KMS-11 (cell line): ENCODE measurements around the gene ARHGAP42.

ENCODE experiments used
- H2AFZ ChIP-seq: fragments of 200-600 bp; sonication (generic); 2 replicates; pipeline ENCODE4 v1.6.1; 2016; ENCODE audit warnings: antibody characterized with exemption, mixed run types, low read depth
- H3K27ac ChIP-seq: fragments of 200-600 bp; sonication (generic); 2 replicates; pipeline ENCODE4 v1.6.1; 2016; ENCODE audit warnings: mild to moderate bottlenecking, mixed run types
- H3K27me3 ChIP-seq: fragments of 200-600 bp; sonication (generic); 2 replicates; pipeline ENCODE4 v1.6.1; 2017; ENCODE audit warnings: mild to moderate bottlenecking, low read depth, mixed run types, moderate library complexity; ENCODE audit not compliant: insufficient read depth
- H3K36me3 ChIP-seq: fragments of 200-600 bp; sonication (generic); 2 replicates; pipeline ENCODE4 v1.6.1; 2017; ENCODE audit warnings: mild to moderate bottlenecking, mixed run types; ENCODE audit not compliant: insufficient read depth
- H3K4me1 ChIP-seq: fragments of 200-600 bp; sonication (generic); 2 replicates; pipeline ENCODE4 v1.6.1; 2016; ENCODE audit warnings: mild to moderate bottlenecking, low read depth, mixed run types; ENCODE audit not compliant: poor library complexity, severe bottlenecking
- H3K4me2 ChIP-seq: fragments of 200-600 bp; sonication (generic); 2 replicates; pipeline ENCODE4 v1.7.0; 2016; ENCODE audit warnings: mild to moderate bottlenecking, mixed run types
- H3K4me3 ChIP-seq: fragments of 200-600 bp; sonication (generic); IDR thresholded peaks from 2 replicates; pipeline ENCODE4 v1.6.1; 2017; ENCODE audit warnings: low read depth, low read length, mixed read lengths; ENCODE audit not compliant: insufficient read depth
- H3K79me2 ChIP-seq: fragments of 200-600 bp; sonication (generic); 2 replicates; pipeline ENCODE4 v1.6.1; 2016; ENCODE audit warnings: low read depth, mixed run types; ENCODE audit not compliant: insufficient read depth
- H3K9ac ChIP-seq: fragments of 200-600 bp; sonication (generic); 2 replicates; pipeline ENCODE4 v1.6.1; 2016; ENCODE audit warnings: mild to moderate bottlenecking, mixed run types
- H4K20me1 ChIP-seq: fragments of 200-600 bp; sonication (generic); 2 replicates; pipeline ENCODE4 v1.6.1; 2016; ENCODE audit warnings: mild to moderate bottlenecking, mixed run types; ENCODE audit not compliant: insufficient read depth
- CTCF ChIP-seq: fragments of 200-600 bp; sonication (generic); conservative IDR thresholded peaks from 2 replicates; pipeline ENCODE4 v1.6.1; 2017; ENCODE audit warnings: low read depth, mild to moderate bottlenecking, antibody characterized with exemption, low read length, moderate library complexity, mixed read lengths

ARHGAP42 gene

DNA sequence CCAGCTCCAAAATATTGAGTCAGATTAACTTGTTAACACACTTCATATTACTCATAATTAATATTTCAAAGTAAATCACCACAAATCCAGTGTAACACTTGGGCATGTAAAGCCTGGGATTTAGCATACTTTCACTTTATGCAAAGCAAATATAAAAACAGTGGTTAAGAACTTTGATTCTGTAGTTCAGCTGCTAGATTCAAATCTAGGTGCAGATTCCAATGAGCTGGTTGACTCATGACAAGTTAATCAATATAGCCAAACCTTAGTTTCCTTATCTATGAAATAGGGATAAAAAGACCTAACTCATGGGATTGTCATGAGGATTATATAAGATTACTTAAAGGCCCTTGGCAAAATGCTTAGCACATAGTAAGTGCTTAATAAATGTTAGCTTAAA is 45.9 kb downstream of the ARHGAP42 start:
- no peaks in the 10 kb centered on the region for H4K20me1 ChIP-seq
- H3K4me2 ChIP-seq = no peak overlapping the region
- no peak for TF ChIP-seq CTCF
- H3K79me2 ChIP-seq = no peaks in the 10 kb centered on the region
- no peak overlapping the region for H3K27ac ChIP-seq
- no peak overlapping the region for H3K4me3 ChIP-seq
- no peak overlapping the region for H2AFZ ChIP-seq
- no peaks in the 10 kb centered on the region for H3K36me3 ChIP-seq
- no peak overlapping the region for H3K9ac ChIP-seq
- H3K4me1 ChIP-seq = peaks cover 28% of the 10 kb centered on the region
- no peaks in the 10 kb centered on the region for H3K27me3 ChIP-seq

GRCh38 chr11:100734743-100735527 is 47.8 kb downstream of the ARHGAP42 start:
- Histone ChIP-seq H4K20me1 (no peaks in the 10 kb centered on the region), H3K4me2 (peak overlapping the region; percentile 36), H3K27ac (peak overlapping the region; percentile 36; the same call in 1 of the 2 replicates), H3K9ac (no peak overlapping the region), H3K27me3 (no peaks in the 10 kb centered on the region), H3K4me3 (no peak overlapping the region), H2AFZ (no peak overlapping the region), H3K36me3 (no peaks in the 10 kb centered on the region), H3K79me2 (no peaks in the 10 kb centered on the region), H3K4me1 (peaks cover 28% of the 10 kb centered on the region)
- no peak for TF ChIP-seq CTCF

DNA sequence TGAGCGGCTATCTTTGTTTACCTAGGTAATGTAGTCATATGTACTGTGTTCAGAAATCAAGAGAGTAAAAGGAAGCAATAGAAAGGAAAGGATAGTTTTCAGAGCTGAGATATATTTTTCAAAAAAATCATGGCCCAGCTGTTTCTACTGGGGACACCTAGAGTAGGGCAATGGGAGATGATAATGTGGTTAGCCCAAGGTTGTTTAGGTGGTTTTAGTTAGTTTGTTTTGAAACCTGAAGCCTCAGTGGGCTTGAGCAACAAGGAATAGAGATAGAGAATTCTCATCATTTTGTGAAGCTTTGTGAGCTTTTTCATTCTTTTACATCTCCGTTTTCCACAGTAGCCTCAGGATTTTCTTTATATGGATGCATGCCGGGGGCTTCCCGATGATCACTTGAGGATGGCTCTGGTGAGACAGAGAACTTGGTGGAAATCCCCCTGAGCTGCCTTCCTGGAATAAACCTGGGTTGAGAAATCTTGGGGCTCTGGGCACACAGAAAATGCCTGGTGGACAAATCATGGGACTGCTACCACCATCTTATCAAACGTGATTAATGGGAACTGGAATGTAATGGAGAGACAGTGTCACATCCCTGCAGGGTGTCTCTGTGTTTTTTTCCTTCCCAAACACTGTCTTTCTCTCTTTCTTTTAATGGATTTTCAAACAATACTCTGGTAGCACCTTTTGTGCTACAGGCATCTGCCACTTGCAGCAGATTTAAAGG is 49.0 kb downstream of the ARHGAP42 start:
- H3K36me3 ChIP-seq = no peaks in the 10 kb centered on the region
- peaks cover 28% of the 10 kb centered on the region for H3K4me1 ChIP-seq
- H3K4me2 ChIP-seq = peak overlapping the region; percentile 19
- H3K9ac ChIP-seq = no peak overlapping the region
- no peak overlapping the region for H3K4me3 ChIP-seq
- H2AFZ ChIP-seq = no peak overlapping the region
- no peaks in the 10 kb centered on the region for H3K79me2 ChIP-seq
- no peaks in the 10 kb centered on the region for H3K27me3 ChIP-seq
- no peak overlapping the region for H3K27ac ChIP-seq
- H4K20me1 ChIP-seq = no peaks in the 10 kb centered on the region
- TF ChIP-seq CTCF = no peak

- Histone ChIP-seq H3K9ac (no peak overlapping the region), H3K4me3 (no peak overlapping the region), H3K27me3 (no peaks in the 10 kb centered on the region), H3K36me3 (no peaks in the 10 kb centered on the region), H3K4me1 (peaks cover 28% of the 10 kb centered on the region), H3K4me2 (no peak overlapping the region), H3K79me2 (no peaks in the 10 kb centered on the region), H3K27ac (no peak overlapping the region), H2AFZ (no peak overlapping the region), H4K20me1 (no peaks in the 10 kb centered on the region)
- TF ChIP-seq CTCF = no peak
Observed at GRCh38 chr11:100738701-100739270, 51.7 kb downstream of the ARHGAP42 start.
